T-helper 1 cell treated with Interleukin-12 subunit alpha and Interleukin-12 subunit beta and Interleukin-4 antibody, amounts not matched to agents 30 ng/mL and 1 ng/mL, for 36 hours (primary cell): Measurements from ENCODE around the gene RUNX3. TPM values are rescaled to one million over a fixed set of nuclear protein-coding genes. Genes with fewer than 3 reads are reported as not detected.

Source experiments
- intact Hi-C: fragments of 100-400 bp; cut with micrococcal nuclease; formaldehyde crosslinking; loops from one replicate; pipeline ENCODE4 v1.15.1; 2024
- total RNA-seq: library from RNA; stranded (reverse); gene quantifications from 2 replicates; pipeline ENCODE4 v1.2.3, GENCODE V29; 2022

Gene RUNX3
- total RNA-seq, 1 donor from 2014 or later: 179 TPM

GRCh38 chr1:24949331-24949881 lies 19.3 kb upstream of the RUNX3 start:
- intact Hi-C loops: no loop called here

- intact Hi-C loops: no loop called here
Measured at GRCh38 chr1:24948079-24948827, 18.2 kb upstream of the RUNX3 start.

GRCh38 chr1:24946861-24947658 lies 17.0 kb upstream of the RUNX3 start:
- intact Hi-C loops: no loop called here

GRCh38 chr1:24945354-24946326 lies 15.6 kb upstream of the RUNX3 start:
- intact Hi-C loops: no loop called here

- intact Hi-C loops: no loop called here
Measured at GRCh38 chr1:24944318-24944717, 14.2 kb upstream of the RUNX3 start.

- intact Hi-C loops: no loop called here
Measured at GRCh38 chr1:24942789-24943188, 12.7 kb upstream of the RUNX3 start.

- intact Hi-C loops: no loop called here
Measured at GRCh38 chr1:24941564-24941963, 11.5 kb upstream of the RUNX3 start.

GRCh38 chr1:24940231-24940630 lies 10.2 kb upstream of the RUNX3 start:
- intact Hi-C loops: no loop called here

- intact Hi-C loops: no loop called here
Measured at GRCh38 chr1:24939675-24940193, 9.7 kb upstream of the RUNX3 start.

GRCh38 chr1:24939040-24939674 lies 9.1 kb upstream of the RUNX3 start:
- intact Hi-C loops: no loop called here

- intact Hi-C loops: no loop called here
Measured at GRCh38 chr1:24938276-24938675, 8.2 kb upstream of the RUNX3 start.

GRCh38 chr1:24936684-24937083 lies 6.6 kb upstream of the RUNX3 start:
- intact Hi-C loops: no loop called here

- intact Hi-C loops: no loop called here
Measured at GRCh38 chr1:24935615-24936484, 5.8 kb upstream of the RUNX3 start.

- intact Hi-C loops: no loop called here
Measured at GRCh38 chr1:24935196-24935526, 5.1 kb upstream of the RUNX3 start.

GRCh38 chr1:24934310-24935195 lies 4.5 kb upstream of the RUNX3 start:
- intact Hi-C loops: no loop called here

GRCh38 chr1:24933468-24933867 lies 3.4 kb upstream of the RUNX3 start:
- intact Hi-C loops: loop anchor here (2.0 kb wide), 1 partner anchor 167 kb away; no protein-coding TSS in a partner anchor

- intact Hi-C loops: loop anchor here (1.0 to 2.0 kb wide), 2 partner anchors 168 to 215 kb away; no protein-coding TSS in a partner anchor
Measured at GRCh38 chr1:24932725-24933294, 2.7 kb upstream of the RUNX3 start.

- intact Hi-C loops: loop anchor here (1.0 to 2.0 kb wide), 2 partner anchors 169 to 216 kb away; no protein-coding TSS in a partner anchor
Measured at GRCh38 chr1:24932284-24932683, 2.2 kb upstream of the RUNX3 start.
